SK-N-SH treated with all-trans-retinoic acid at 6 μM for 48 hours (cell line): ENCODE data around the gene UBASH3A.

ENCODE experiments used
- ATAC-seq: fragments of 200-7000 bp; cut with Tn5 transposase; 3 replicates; pipeline ENCODE4 v1.9.1; 2020; ENCODE audit warnings: mild to moderate bottlenecking, moderate library complexity
- ARNTL ChIP-seq: fragments of 450-650 bp; formaldehyde crosslinking; IDR thresholded peaks from 2 replicates; pipeline ENCODE4 v1.5.0; 2020; ENCODE audit warnings: low read depth, mild to moderate bottlenecking, moderate library complexity, borderline replicate concordance
- BACH2 ChIP-seq: fragments of 250-450 bp; sonication (Bioruptor Pico); IDR thresholded peaks from 2 replicates; pipeline ENCODE4 v1.9.0; 2021; ENCODE audit warnings: mild to moderate bottlenecking, borderline replicate concordance
- CSDC2 ChIP-seq: fragments of 250-450 bp; sonication (Bioruptor Pico); IDR thresholded peaks from 2 replicates; pipeline ENCODE4 v1.5.0; 2020; ENCODE audit warnings: mild to moderate bottlenecking, moderate library complexity
- CSRNP3 ChIP-seq: fragments of 250-450 bp; sonication (Bioruptor Pico); IDR thresholded peaks from 2 replicates; pipeline ENCODE4 v1.5.1; 2021; ENCODE audit warnings: mild to moderate bottlenecking, moderate library complexity
- ESRRG ChIP-seq: fragments of 250-450 bp; sonication (Bioruptor Pico); IDR thresholded peaks from 2 replicates; pipeline ENCODE4 v1.6.1; 2021; ENCODE audit warnings: mild to moderate bottlenecking
- GLIS3 ChIP-seq: fragments of 250-450 bp; sonication (Bioruptor Pico); IDR thresholded peaks from 2 replicates; pipeline ENCODE4 v1.5.0; 2020; ENCODE audit warnings: mild to moderate bottlenecking, moderate library complexity
- ISL1 ChIP-seq: fragments of 250-450 bp; sonication (Bioruptor Pico); IDR thresholded peaks from 2 replicates; pipeline ENCODE4 v2.1.2; 2022; ENCODE audit warnings: mild to moderate bottlenecking, moderate library complexity
- POU6F1 ChIP-seq: fragments of 250-450 bp; sonication (Bioruptor Pico); IDR thresholded peaks from 2 replicates; pipeline ENCODE4 v1.8.0; 2021; ENCODE audit warnings: low read depth, mild to moderate bottlenecking, moderate library complexity, borderline replicate concordance
- PPARA ChIP-seq: fragments of 250-450 bp; sonication (Bioruptor Pico); IDR thresholded peaks from 2 replicates; pipeline ENCODE4 v1.5.0; 2020; ENCODE audit warnings: mild to moderate bottlenecking, borderline replicate concordance
- RARB ChIP-seq: fragments of 250-450 bp; sonication (Bioruptor Pico); IDR thresholded peaks from 2 replicates; pipeline ENCODE4 v1.8.0; 2021; ENCODE audit warnings: mild to moderate bottlenecking, moderate library complexity
- TCF4 ChIP-seq: fragments of 250-450 bp; sonication (Bioruptor Pico); IDR thresholded peaks from 2 replicates; pipeline ENCODE4 v1.8.0; 2021; ENCODE audit warnings: mild to moderate bottlenecking, moderate library complexity, borderline replicate concordance
- TOX ChIP-seq: fragments of 250-450 bp; sonication (Bioruptor Pico); IDR thresholded peaks from 2 replicates; pipeline ENCODE4 v1.8.0; 2021; ENCODE audit warnings: mild to moderate bottlenecking, moderate library complexity, borderline replicate concordance
- ZC3H10 ChIP-seq: fragments of 250-450 bp; sonication (Bioruptor Pico); IDR thresholded peaks from 2 replicates; pipeline ENCODE4 v1.5.1; 2021; ENCODE audit warnings: mild to moderate bottlenecking, moderate library complexity
- ZFP3 ChIP-seq: fragments of 250-450 bp; sonication (Bioruptor Pico); IDR thresholded peaks from 2 replicates; pipeline ENCODE4 v1.5.0; 2020; ENCODE audit warnings: mild to moderate bottlenecking, moderate library complexity
- ZFP30 ChIP-seq: fragments of 450-650 bp; formaldehyde crosslinking; IDR thresholded peaks from 2 replicates; pipeline ENCODE4 v1.5.0; 2022; ENCODE audit warnings: mild to moderate bottlenecking, moderate library complexity
- ZNF565 ChIP-seq: fragments of 450-650 bp; formaldehyde crosslinking; conservative IDR thresholded peaks from 2 replicates; pipeline ENCODE4 v1.5.0; 2020; ENCODE audit warnings: low read depth, mild to moderate bottlenecking, moderate library complexity
- ZNF70 ChIP-seq: fragments of 450-650 bp; formaldehyde crosslinking; IDR thresholded peaks from 2 replicates; pipeline ENCODE4 v1.5.0; 2020; ENCODE audit warnings: mild to moderate bottlenecking, moderate library complexity
- TF ChIP-seq, protein P1 (sequence below): fragments of 250-450 bp; sonication (Bioruptor Pico); IDR thresholded peaks from 2 replicates; pipeline ENCODE4 v1.5.0; 2020; ENCODE audit warnings: mild to moderate bottlenecking, moderate library complexity
- TF ChIP-seq, protein P2 (sequence below): fragments of 250-450 bp; sonication (Bioruptor Pico); IDR thresholded peaks from 2 replicates; pipeline ENCODE4 v1.5.1; 2020; ENCODE audit warnings: low read depth, mild to moderate bottlenecking, moderate library complexity
- TF ChIP-seq, protein P3 (sequence below): fragments of 250-450 bp; sonication (Bioruptor Pico); IDR thresholded peaks from 2 replicates; pipeline ENCODE4 v1.8.0; 2020; ENCODE audit warnings: mild to moderate bottlenecking, moderate library complexity, borderline replicate concordance

The UBASH3A gene

GRCh38 chr21:42463861-42464515, 60.3 kb downstream of the UBASH3A start (continued):
- TF ChIP-seq, protein P1, sequence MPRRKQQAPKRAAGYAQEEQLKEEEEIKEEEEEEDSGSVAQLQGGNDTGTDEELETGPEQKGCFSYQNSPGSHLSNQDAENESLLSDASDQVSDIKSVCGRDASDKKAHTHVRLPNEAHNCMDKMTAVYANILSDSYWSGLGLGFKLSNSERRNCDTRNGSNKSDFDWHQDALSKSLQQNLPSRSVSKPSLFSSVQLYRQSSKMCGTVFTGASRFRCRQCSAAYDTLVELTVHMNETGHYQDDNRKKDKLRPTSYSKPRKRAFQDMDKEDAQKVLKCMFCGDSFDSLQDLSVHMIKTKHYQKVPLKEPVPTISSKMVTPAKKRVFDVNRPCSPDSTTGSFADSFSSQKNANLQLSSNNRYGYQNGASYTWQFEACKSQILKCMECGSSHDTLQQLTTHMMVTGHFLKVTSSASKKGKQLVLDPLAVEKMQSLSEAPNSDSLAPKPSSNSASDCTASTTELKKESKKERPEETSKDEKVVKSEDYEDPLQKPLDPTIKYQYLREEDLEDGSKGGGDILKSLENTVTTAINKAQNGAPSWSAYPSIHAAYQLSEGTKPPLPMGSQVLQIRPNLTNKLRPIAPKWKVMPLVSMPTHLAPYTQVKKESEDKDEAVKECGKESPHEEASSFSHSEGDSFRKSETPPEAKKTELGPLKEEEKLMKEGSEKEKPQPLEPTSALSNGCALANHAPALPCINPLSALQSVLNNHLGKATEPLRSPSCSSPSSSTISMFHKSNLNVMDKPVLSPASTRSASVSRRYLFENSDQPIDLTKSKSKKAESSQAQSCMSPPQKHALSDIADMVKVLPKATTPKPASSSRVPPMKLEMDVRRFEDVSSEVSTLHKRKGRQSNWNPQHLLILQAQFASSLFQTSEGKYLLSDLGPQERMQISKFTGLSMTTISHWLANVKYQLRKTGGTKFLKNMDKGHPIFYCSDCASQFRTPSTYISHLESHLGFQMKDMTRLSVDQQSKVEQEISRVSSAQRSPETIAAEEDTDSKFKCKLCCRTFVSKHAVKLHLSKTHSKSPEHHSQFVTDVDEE (CRISPR knock-in tag) = no peak
- TF ChIP-seq CSRNP3 (CRISPR knock-in tag) = no peak
- TF ChIP-seq ZFP30 = no peak
- no peak for TF ChIP-seq RARB (CRISPR knock-in tag)

- TF ChIP-seq TOX (CRISPR knock-in tag) (no peak), ZNF70 (CRISPR knock-in tag) (no peak), POU6F1 (CRISPR knock-in tag) (no peak), TCF4 (CRISPR knock-in tag) (no peak), ZC3H10 (CRISPR knock-in tag) (no peak), BACH2 (CRISPR knock-in tag) (no peak), RARB (CRISPR knock-in tag) (no peak)
- ATAC-seq = no peak
Measured at GRCh38 chr21:42465008-42465802, 61.5 kb downstream of the UBASH3A start.

DNA sequence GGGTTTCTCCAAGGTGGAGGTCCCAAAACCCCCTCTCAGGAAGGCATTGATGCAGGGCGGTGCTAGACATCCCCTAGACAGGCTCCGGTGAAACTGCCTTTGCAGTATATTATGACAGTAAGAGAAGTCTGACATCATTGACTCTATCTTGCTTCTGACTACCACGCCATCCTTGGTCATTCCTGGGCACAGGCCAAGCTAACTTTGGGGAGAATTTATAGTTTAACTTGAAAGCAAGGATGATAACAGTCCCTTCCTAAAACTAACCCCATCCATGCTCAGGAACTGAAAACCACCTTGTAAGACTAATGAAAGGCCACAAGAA, 62.1 kb downstream of the UBASH3A start:
- TF ChIP-seq ZC3H10 (CRISPR knock-in tag) = no peak
- no peak for TF ChIP-seq TCF4 (CRISPR knock-in tag)
- no peak for TF ChIP-seq CSDC2 (CRISPR knock-in tag)
- TF ChIP-seq, all 23 proteins: peak for 0
- ATAC-seq = no peak

DNA sequence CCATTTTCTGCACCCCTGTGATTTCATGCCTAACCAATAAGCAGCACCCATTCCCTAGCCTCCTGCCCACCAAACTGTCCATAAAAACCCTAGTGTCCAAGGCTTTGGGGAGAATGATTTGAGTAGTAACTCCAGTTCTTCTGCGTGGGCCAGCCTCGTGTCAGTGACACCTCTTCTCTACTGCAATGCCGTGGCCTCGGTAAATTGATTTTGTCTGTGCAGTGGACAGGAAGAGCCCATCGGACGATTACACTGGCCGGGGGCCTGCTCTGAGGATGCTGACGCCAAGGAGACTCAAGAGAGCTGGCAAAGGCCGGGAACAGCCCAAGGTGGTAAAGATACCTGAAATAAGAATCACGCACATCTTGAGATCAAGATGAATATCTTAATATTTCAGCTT, 63.0 kb downstream of the UBASH3A start:
- ATAC-seq = no peak
- TF ChIP-seq CSDC2 (CRISPR knock-in tag) (no peak), PPARA (CRISPR knock-in tag) (no peak), ZNF70 (CRISPR knock-in tag) (no peak), ZFP3 (no peak), TOX (CRISPR knock-in tag) (no peak), ESRRG (CRISPR knock-in tag) (no peak), ZFP30 (no peak), ARNTL (no peak), POU6F1 (CRISPR knock-in tag) (no peak), GLIS3 (CRISPR knock-in tag) (no peak), TCF4 (CRISPR knock-in tag) (no peak), ZNF565 (no peak), ISL1 (CRISPR knock-in tag) (no peak)
- TF ChIP-seq, protein P2, sequence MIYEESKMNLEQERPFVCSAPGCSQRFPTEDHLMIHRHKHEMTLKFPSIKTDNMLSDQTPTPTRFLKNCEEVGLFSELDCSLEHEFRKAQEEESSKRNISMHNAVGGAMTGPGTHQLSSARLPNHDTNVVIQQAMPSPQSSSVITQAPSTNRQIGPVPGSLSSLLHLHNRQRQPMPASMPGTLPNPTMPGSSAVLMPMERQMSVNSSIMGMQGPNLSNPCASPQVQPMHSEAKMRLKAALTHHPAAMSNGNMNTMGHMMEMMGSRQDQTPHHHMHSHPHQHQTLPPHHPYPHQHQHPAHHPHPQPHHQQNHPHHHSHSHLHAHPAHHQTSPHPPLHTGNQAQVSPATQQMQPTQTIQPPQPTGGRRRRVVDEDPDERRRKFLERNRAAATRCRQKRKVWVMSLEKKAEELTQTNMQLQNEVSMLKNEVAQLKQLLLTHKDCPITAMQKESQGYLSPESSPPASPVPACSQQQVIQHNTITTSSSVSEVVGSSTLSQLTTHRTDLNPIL (CRISPR knock-in tag) = no peak
- TF ChIP-seq, protein P3, sequence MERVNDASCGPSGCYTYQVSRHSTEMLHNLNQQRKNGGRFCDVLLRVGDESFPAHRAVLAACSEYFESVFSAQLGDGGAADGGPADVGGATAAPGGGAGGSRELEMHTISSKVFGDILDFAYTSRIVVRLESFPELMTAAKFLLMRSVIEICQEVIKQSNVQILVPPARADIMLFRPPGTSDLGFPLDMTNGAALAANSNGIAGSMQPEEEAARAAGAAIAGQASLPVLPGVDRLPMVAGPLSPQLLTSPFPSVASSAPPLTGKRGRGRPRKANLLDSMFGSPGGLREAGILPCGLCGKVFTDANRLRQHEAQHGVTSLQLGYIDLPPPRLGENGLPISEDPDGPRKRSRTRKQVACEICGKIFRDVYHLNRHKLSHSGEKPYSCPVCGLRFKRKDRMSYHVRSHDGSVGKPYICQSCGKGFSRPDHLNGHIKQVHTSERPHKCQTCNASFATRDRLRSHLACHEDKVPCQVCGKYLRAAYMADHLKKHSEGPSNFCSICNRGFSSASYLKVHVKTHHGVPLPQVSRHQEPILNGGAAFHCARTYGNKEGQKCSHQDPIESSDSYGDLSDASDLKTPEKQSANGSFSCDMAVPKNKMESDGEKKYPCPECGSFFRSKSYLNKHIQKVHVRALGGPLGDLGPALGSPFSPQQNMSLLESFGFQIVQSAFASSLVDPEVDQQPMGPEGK (CRISPR knock-in tag) = no peak
- TF ChIP-seq, protein P1 (CRISPR knock-in tag) = no peak
